IPS DF 6.9 (cell line): Measurements from ENCODE around the gene SELENOM.

Experiments used
- DNase-seq: peaks from one replicate; pipeline ENCODE4 v3.0.0-alpha.2; 2013; ENCODE audit warnings: low read depth, low spot score
- H3K27ac ChIP-seq: one replicate; pipeline ENCODE4 v1.5.1; 2013; ENCODE audit warnings: low read length, control low read depth
- H3K27me3 ChIP-seq: 2 replicates; pipeline ENCODE4 v1.6.1; 2013; ENCODE audit warnings: mild to moderate bottlenecking, low read length; ENCODE audit not compliant: control insufficient read depth, insufficient read depth
- H3K36me3 ChIP-seq: 2 replicates; pipeline ENCODE4 v1.6.1; 2013; ENCODE audit warnings: low read length; ENCODE audit not compliant: control insufficient read depth, insufficient read depth
- H3K4me1 ChIP-seq: 2 replicates; pipeline ENCODE4 v1.6.1; 2013; ENCODE audit warnings: low read length; ENCODE audit not compliant: control insufficient read depth, insufficient read depth
- H3K4me3 ChIP-seq: 2 replicates; pipeline ENCODE4 v1.5.1; 2013; ENCODE audit warnings: mild to moderate bottlenecking, low read length
- H3K9me3 ChIP-seq: 2 replicates; pipeline ENCODE4 v1.6.1; 2013; ENCODE audit warnings: low read length, inconsistent platforms; ENCODE audit not compliant: control insufficient read depth, insufficient read depth
- WGBS: extraction: QIAGEN DNeasy Blood & Tissue Kit; methylation state at CpG from one replicate; pipeline ENCODE4 v1.1.7; 2013; ENCODE audit warnings: mixed read lengths, missing lambda C conversion rate; ENCODE audit not compliant: insufficient read length, insufficient coverage; 5-methylcytosine and 5-hydroxymethylcytosine counted together

SELENOM gene

DNA sequence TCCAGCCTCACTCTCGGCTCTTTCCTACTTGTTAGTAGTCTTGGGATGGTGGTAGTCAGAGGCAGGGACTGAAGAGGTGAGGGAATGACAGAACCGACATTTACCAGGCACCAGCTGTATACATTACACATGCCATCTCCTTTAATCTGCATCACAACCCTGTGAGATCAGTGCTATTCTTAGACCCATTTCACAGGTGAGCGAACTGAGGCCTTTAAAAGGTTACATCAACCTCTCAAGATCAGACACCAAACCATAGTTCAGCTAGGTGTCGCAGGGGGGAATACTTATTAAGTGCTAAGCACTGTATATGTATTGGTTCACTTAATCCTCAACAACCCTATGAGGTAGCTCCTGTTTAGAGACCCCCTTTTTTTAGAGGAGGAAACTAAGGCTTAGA lies 27.3 kb upstream of the SELENOM start:
- no CpG with 5 or more reads among the region's 4 CpGs for WGBS
- H3K4me3 ChIP-seq = no peak overlapping the region
- no peak overlapping the region for H3K27ac ChIP-seq

DNA sequence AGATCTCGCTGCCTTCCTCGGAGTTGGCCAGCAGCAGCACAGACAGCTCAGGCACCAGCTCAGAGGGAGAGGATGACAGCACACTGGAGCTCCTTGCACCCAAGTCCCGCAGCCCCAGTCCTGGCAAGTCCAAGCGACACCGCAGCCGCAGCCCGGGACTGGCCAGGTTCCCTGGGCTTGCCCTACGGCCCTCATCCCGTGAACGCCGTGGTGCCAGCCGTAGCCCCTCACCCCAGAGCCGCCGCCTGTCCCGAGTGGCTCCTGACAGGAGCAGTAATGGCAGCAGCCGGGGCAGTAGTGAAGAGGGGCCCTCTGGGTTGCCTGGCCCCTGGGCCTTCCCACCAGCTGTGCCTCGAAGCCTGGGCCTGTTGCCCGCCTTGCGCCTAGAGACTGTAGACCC lies 26.5 kb upstream of the SELENOM start:
- no CpG with 5 or more reads among the region's 19 CpGs for WGBS
- H3K27me3 ChIP-seq = no peaks in the 10 kb centered on the region
- H3K36me3 ChIP-seq = peaks cover 28% of the 10 kb centered on the region
- H3K4me1 ChIP-seq = no peaks in the 10 kb centered on the region
- DNase-seq = no peak
- no peak overlapping the region for H3K27ac ChIP-seq
- no peak overlapping the region for H3K4me3 ChIP-seq
- no peaks in the 10 kb centered on the region for H3K9me3 ChIP-seq

More for the DNA sequence above, 27.3 kb upstream of the SELENOM start:
- H3K36me3 ChIP-seq = peaks cover 28% of the 10 kb centered on the region
- DNase-seq = no peak
- no peaks in the 10 kb centered on the region for H3K27me3 ChIP-seq
- no peaks in the 10 kb centered on the region for H3K9me3 ChIP-seq
- no peaks in the 10 kb centered on the region; the same call in 1 of the 2 replicates for H3K4me1 ChIP-seq

- no peak for DNase-seq
- no CpG with 5 or more reads among the region's 2 CpGs for WGBS
- no peak overlapping the region for H3K27ac ChIP-seq
- peaks cover 19% of the 10 kb centered on the region for H3K36me3 ChIP-seq
- H3K4me1 ChIP-seq = peaks cover 3% of the 10 kb centered on the region; the same call in 1 of the 2 replicates
- H3K4me3 ChIP-seq = no peak overlapping the region
- no peaks in the 10 kb centered on the region for H3K27me3 ChIP-seq
- H3K9me3 ChIP-seq = no peaks in the 10 kb centered on the region
These were observed 23.5 kb upstream of the SELENOM start for GRCh38 chr22:31130873-31131272.

GRCh38 chr22:31128156-31128555 lies 20.8 kb upstream of the SELENOM start:
- H3K4me1 ChIP-seq = peaks cover 3% of the 10 kb centered on the region; the same call in 1 of the 2 replicates
- no peak overlapping the region for H3K4me3 ChIP-seq
- H3K36me3 ChIP-seq = no peaks in the 10 kb centered on the region
- H3K27ac ChIP-seq = no peak overlapping the region
- DNase-seq = no peak
- no CpG with 5 or more reads among the region's 7 CpGs for WGBS
- H3K27me3 ChIP-seq = no peaks in the 10 kb centered on the region
- H3K9me3 ChIP-seq = no peaks in the 10 kb centered on the region

GRCh38 chr22:31127181-31127772 lies 19.9 kb upstream of the SELENOM start:
- H3K36me3 ChIP-seq = no peaks in the 10 kb centered on the region
- no peaks in the 10 kb centered on the region for H3K9me3 ChIP-seq
- no peak overlapping the region for H3K27ac ChIP-seq
- peaks cover 3% of the 10 kb centered on the region; the same call in 1 of the 2 replicates for H3K4me1 ChIP-seq
- 0 out of 2 replicates have a peak overlapping the region, but pooled peaks have one; percentile 4 for H3K4me3 ChIP-seq
- H3K27me3 ChIP-seq = no peaks in the 10 kb centered on the region
- no peak for DNase-seq
- no CpG with 5 or more reads among the region's 19 CpGs for WGBS

- no CpG with 5 or more reads among the region's 13 CpGs for WGBS
- Histone ChIP-seq H3K27me3 (no peaks in the 10 kb centered on the region), H3K4me3 (no peak overlapping the region)
These were observed 19.5 kb upstream of the SELENOM start for GRCh38 chr22:31126869-31127175.

DNA sequence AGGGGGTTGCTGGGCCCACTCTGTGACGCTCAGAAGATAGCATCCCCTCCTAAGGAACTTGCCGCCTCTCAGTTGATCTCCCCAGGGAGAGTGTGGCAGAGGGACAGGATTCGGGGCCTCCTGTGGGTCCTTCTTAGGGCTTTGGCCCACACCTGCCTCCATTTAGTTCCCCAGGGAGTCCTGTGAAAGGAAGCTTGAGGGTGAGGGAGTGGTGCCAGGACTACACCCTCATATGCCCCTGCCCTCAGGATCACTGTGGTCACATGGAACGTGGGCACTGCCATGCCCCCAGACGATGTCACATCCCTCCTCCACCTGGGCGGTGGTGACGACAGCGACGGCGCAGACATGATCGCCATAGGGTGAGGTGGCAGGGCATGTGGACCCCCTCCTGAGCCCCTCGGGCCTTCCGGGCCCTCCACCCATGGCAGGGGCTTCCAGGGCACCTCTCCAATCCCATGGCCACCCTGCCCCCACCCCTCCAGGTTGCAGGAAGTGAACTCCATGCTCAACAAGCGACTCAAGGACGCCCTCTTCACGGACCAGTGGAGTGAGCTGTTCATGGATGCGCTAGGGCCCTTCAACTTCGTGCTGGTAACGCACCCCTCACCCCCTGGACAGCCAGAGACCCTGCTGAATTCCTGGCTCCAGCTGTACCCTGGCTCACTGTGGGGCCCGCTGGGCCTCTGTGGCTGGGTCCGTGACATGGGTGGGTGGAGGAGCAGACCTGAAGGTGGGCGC lies 18.9 kb upstream of the SELENOM start:
- WGBS = no CpG with 5 or more reads among the region's 22 CpGs
- no peaks in the 10 kb centered on the region for H3K36me3 ChIP-seq
- no peak for DNase-seq
- H3K27me3 ChIP-seq = no peaks in the 10 kb centered on the region
- no peaks in the 10 kb centered on the region for H3K9me3 ChIP-seq
- no peak overlapping the region for H3K27ac ChIP-seq
- H3K4me3 ChIP-seq = no peak overlapping the region
- H3K4me1 ChIP-seq = peaks cover 3% of the 10 kb centered on the region; the same call in 1 of the 2 replicates

More at GRCh38 chr22:31126869-31127175, 19.5 kb upstream of the SELENOM start:
- peaks cover 3% of the 10 kb centered on the region; the same call in 1 of the 2 replicates for H3K4me1 ChIP-seq
- no peak for DNase-seq
- H3K27ac ChIP-seq = no peak overlapping the region
- no peaks in the 10 kb centered on the region for H3K36me3 ChIP-seq
- no peaks in the 10 kb centered on the region for H3K9me3 ChIP-seq

DNA sequence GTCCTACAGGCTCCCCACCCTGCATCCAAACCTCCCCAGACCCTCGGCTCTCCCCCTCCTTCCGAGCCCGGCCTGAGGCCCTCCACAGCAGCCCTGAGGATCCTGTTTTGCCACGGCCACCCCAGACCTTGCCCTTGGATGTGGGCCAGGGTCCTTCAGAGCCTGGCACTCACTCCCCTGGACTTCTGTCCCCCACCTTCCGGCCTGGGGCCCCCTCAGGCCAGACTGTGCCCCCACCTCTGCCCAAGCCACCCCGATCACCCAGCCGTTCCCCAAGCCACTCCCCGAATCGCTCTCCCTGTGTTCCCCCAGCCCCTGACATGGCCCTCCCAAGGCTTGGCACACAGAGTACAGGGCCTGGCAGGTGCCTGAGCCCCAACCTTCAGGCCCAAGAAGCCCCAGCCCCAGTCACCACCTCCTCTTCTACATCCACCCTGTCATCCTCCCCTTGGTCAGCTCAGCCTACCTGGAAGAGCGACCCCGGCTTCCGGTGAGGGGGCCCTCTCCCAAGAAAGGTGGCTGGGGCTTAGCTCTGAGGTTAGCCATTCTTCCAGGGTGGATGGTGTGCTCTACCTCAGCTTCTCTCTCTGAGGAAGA lies 18.3 kb upstream of the SELENOM start:
- H3K9me3 ChIP-seq = no peaks in the 10 kb centered on the region
- H3K4me1 ChIP-seq = peaks cover 3% of the 10 kb centered on the region; the same call in 1 of the 2 replicates
- no CpG with 5 or more reads among the region's 12 CpGs for WGBS

GRCh38 chr22:31124811-31125465 lies 17.6 kb upstream of the SELENOM start:
- H3K27me3 ChIP-seq = no peaks in the 10 kb centered on the region
- no peaks in the 10 kb centered on the region for H3K36me3 ChIP-seq
- DNase-seq = no peak
- H3K4me1 ChIP-seq = peaks cover 3% of the 10 kb centered on the region; the same call in 1 of the 2 replicates
- no CpG with 5 or more reads among the region's 14 CpGs for whole genome bisulfite sequencing
- H3K27ac ChIP-seq = no peak overlapping the region
- no peaks in the 10 kb centered on the region for H3K9me3 ChIP-seq
- H3K4me3 ChIP-seq = no peak overlapping the region

More for the DNA sequence above, 18.3 kb upstream of the SELENOM start:
- no peak for DNase-seq
- Histone ChIP-seq H3K4me3 (no peak overlapping the region), H3K27me3 (no peaks in the 10 kb centered on the region), H3K36me3 (no peaks in the 10 kb centered on the region), H3K27ac (no peak overlapping the region)

- H3K4me3 ChIP-seq = no peak overlapping the region
- H3K27ac ChIP-seq = no peak overlapping the region
- no peaks in the 10 kb centered on the region for H3K27me3 ChIP-seq
- no CpG with 5 or more reads among the region's 3 CpGs for WGBS
- no peak for DNase-seq
- H3K9me3 ChIP-seq = no peaks in the 10 kb centered on the region
- no peaks in the 10 kb centered on the region for H3K36me3 ChIP-seq
- H3K4me1 ChIP-seq = peaks cover 3% of the 10 kb centered on the region; the same call in 1 of the 2 replicates
These were observed 16.9 kb upstream of the SELENOM start for GRCh38 chr22:31124290-31124689.
